ENCODE results near the gene DLG4. TPM values are rescaled to one million over a fixed set of nuclear protein-coding genes. Genes with fewer than 3 reads are reported as not detected.

DLG4 gene
- total RNA-seq, 4 donors from 2014 or later, result 2.6 to 15.7 (median 9.4) TPM

- no peaks in the 10 kb centered on the region for H3K9me3 ChIP-seq
- peaks cover 0 to 10% of the 10 kb centered on the region in 2 donors for H3K27me3 ChIP-seq
- DNase-seq, result peak; percentile 30 to 96 (median 93)
- H3K27ac ChIP-seq, result peak within 1 kb of the TSS; percentile 73 to 99 (median 90)
- TF ChIP-seq, protein P1, sequence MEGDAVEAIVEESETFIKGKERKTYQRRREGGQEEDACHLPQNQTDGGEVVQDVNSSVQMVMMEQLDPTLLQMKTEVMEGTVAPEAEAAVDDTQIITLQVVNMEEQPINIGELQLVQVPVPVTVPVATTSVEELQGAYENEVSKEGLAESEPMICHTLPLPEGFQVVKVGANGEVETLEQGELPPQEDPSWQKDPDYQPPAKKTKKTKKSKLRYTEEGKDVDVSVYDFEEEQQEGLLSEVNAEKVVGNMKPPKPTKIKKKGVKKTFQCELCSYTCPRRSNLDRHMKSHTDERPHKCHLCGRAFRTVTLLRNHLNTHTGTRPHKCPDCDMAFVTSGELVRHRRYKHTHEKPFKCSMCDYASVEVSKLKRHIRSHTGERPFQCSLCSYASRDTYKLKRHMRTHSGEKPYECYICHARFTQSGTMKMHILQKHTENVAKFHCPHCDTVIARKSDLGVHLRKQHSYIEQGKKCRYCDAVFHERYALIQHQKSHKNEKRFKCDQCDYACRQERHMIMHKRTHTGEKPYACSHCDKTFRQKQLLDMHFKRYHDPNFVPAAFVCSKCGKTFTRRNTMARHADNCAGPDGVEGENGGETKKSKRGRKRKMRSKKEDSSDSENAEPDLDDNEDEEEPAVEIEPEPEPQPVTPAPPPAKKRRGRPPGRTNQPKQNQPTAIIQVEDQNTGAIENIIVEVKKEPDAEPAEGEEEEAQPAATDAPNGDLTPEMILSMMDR (IDR thresholded peaks at IDR 0.05), result peak in 3 of 6 experiments; percentile 32 to 51 (median 43)
- peak; percentile 98 for TF ChIP-seq POLR2A (IDR thresholded peaks at IDR 0.05)
- H3K4me1 ChIP-seq, result peaks cover 0 to 27% (median 14%) of the 10 kb centered on the region in 4 donors
- H3K4me3 ChIP-seq, result peak within 1 kb of the TSS; percentile 48 to 93 (median 68)
- peaks cover 0 to 18% (median 0%) of the 10 kb centered on the region in 3 donors for H3K36me3 ChIP-seq
These were observed 42.7 kb upstream of the DLG4 start, which contains the start of gene CLDN7 for GRCh38 chr17:7262192-7262934. CLDN7 (minus strand) TSS chr17:7262478; CDS start chr17:7262043, 435 bp downstream.

GRCh38 chr17:7261379-7262191 lies 41.9 kb upstream of the DLG4 start:
- Histone ChIP-seq H3K27ac (peak overlapping the region; percentile 73 to 99 (median 90)), H3K4me1 (peaks cover 0 to 31% (median 14%) of the 10 kb centered on the region in 4 donors), H3K27me3 (peaks cover 0 to 10% of the 10 kb centered on the region in 2 donors), H3K4me3 (peak overlapping the region; percentile 48 to 93 (median 68)), H3K9me3 (no peaks in the 10 kb centered on the region), H3K36me3 (peaks cover 0 to 24% (median 0%) of the 10 kb centered on the region in 3 donors)
- TF ChIP-seq, protein P1 (IDR thresholded peaks at IDR 0.05), result no peak
- TF ChIP-seq POLR2A (IDR thresholded peaks at IDR 0.05), result no peak
- peak in 1 of 3 donors; percentile 64 for DNase-seq

GRCh38 chr17:7260651-7261378 lies 41.2 kb upstream of the DLG4 start:
- Histone ChIP-seq H3K9me3 (no peaks in the 10 kb centered on the region), H3K36me3 (peaks cover 0 to 32% (median 0%) of the 10 kb centered on the region in 3 donors), H3K27ac (peak overlapping the region; percentile 73 to 99 (median 90)), H3K4me1 (peaks cover 0 to 31% (median 14%) of the 10 kb centered on the region in 4 donors), H3K4me3 (peak overlapping the region; percentile 48 to 93 (median 68)), H3K27me3 (peaks cover 0 to 10% of the 10 kb centered on the region in 2 donors)
- TF ChIP-seq POLR2A (IDR thresholded peaks at IDR 0.05), result peak; percentile 44 to 50
- TF ChIP-seq, protein P1 (IDR thresholded peaks at IDR 0.05), result no peak
- DNase-seq, result peak; percentile 59 to 87 (median 85)

DNA sequence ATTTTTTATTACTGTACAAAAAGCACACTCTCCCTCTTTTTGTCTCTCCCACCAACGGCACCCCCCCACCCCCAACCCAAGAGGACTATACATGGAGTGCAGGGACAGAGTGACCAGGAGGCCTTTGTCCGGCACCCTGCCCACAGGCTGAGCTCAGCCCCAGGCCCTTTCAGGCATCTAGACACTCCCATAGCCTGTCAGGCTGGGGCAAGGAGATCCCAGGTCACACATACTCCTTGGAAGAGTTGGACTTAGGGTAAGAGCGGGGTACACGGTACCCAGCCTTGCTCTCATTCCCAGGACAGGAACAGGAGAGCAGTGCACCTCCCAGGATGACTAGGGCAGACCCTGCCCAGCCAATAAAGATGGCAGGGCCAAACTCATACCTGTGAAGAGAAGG lies 40.5 kb upstream of the DLG4 start:
- DNase-seq, result no peak
- H3K36me3 ChIP-seq, result peaks cover 0 to 37% (median 0%) of the 10 kb centered on the region in 3 donors
- H3K4me3 ChIP-seq, result peak overlapping the region in 3 of 4 donors; percentile 48 to 93 (median 79)
- peak overlapping the region in 3 of 4 donors; percentile 82 to 99 (median 99) for H3K27ac ChIP-seq
- H3K27me3 ChIP-seq, result peaks cover 0 to 10% of the 10 kb centered on the region in 2 donors
- H3K4me1 ChIP-seq, result peaks cover 0 to 31% (median 14%) of the 10 kb centered on the region in 4 donors
- no peaks in the 10 kb centered on the region for H3K9me3 ChIP-seq
- TF ChIP-seq POLR2A (IDR thresholded peaks at IDR 0.05), result no peak
- TF ChIP-seq, protein P1 (IDR thresholded peaks at IDR 0.05), result no peak

DNA sequence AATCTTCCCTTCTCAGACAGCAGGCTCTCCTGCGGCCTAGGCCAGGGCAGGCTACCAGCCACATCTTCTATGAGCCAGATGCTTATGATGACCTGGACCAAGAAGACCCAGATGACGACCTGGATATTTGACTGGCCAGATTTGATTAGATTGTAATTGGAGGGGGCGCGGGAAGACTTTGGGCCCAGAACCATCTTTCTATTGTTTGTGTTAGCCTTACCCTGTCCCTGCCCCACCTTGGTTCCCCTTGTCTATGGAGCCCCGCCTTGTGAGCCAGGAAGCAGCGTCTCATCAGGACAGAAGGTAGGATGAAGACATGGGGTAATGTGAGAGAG lies 39.9 kb upstream of the DLG4 start:
- Histone ChIP-seq H3K4me1 (peaks cover 0 to 31% (median 14%) of the 10 kb centered on the region in 4 donors), H3K27me3 (peaks cover 0 to 10% of the 10 kb centered on the region in 2 donors), H3K9me3 (no peaks in the 10 kb centered on the region), H3K27ac (peak overlapping the region in 3 of 4 donors; percentile 82 to 99 (median 99)), H3K4me3 (peak overlapping the region in 2 of 4 donors; percentile 79 to 93), H3K36me3 (peaks cover 0 to 44% (median 0%) of the 10 kb centered on the region in 3 donors)
- TF ChIP-seq, protein P1 (IDR thresholded peaks at IDR 0.05), result no peak
- DNase-seq, result peak in 1 of 3 donors; percentile 55

Data from Peyer's patch (tissue), 4 donors.